HepG2 (cell line): ENCODE results near the gene ATP10A. TPM values are rescaled to one million over a fixed set of nuclear protein-coding genes. Genes with fewer than 3 reads are reported as not detected.
A peak's percentile ranks its signal among the peaks of the same experiment; 100 is the strongest.

Experiments
- ATAC-seq: fragments of 200-7000 bp; cut with Tn5 transposase; 3 replicates; pipeline ENCODE4 v1.9.1; 2020; ENCODE audit warnings: mild to moderate bottlenecking, moderate library complexity
- BruUV-seq: library from RNA; stranded (reverse); fragments of 400-500 nt; replicated peaks from 2 replicates; lab custom pipeline; 2021; lab: Mats Ljungman, UMichigan
- CTCF ChIA-PET: fragments of 300-600 bp; formaldehyde crosslinking; extraction: SDS; loops from one replicate; lab custom pipeline; 2021; ENCODE audit warnings: low total read pairs, inconsistent platforms, low intra/inter-chr PET ratio; lab: Yijun Ruan, JAX
- POLR2A ChIA-PET: fragments of 350-600 bp; sonication (Branson Sonifier 250); formaldehyde crosslinking; loops from one replicate; lab custom pipeline; 2020; ENCODE audit warnings: antibody characterized with exemption, inconsistent platforms; lab: Yijun Ruan, JAX
- DNase-seq: peaks from one replicate; pipeline ENCODE4 v3.0.0-alpha.2; 2015; ENCODE audit warnings: low spot score
- FAIRE-seq: peaks from 3 replicates; lab custom pipeline; 2011; peaks lifted over from hg19 to GRCh38; lab: Jason Lieb, UNC
- H2AFZ ChIP-seq: one replicate; pipeline ENCODE4 v1.6.1; 2011; ENCODE audit warnings: low read length, inconsistent platforms
- H3K27ac ChIP-seq: fragments of 300-600 bp; 3 replicates; pipeline ENCODE4 v1.8.0; 2011; ENCODE audit warnings: mixed run types, mild to moderate bottlenecking, mixed read lengths, low read length, inconsistent platforms; ENCODE audit not compliant: insufficient read depth; ENCODE audit errors: extremely low read length
- H3K27me3 ChIP-seq, 2 experiments: fragments of 200-600 bp in 1 of 2; 2 replicates in 1 of 2; 3 replicates in 1 of 2; pipeline versions ENCODE4 v1.6.0 to v1.8.0; 2011; ENCODE audit warnings: low read length in 2 of 2, mild to moderate bottlenecking in 2 of 2, moderate library complexity in 2 of 2, inconsistent platforms in 1 of 2; ENCODE audit not compliant: insufficient read depth in 2 of 2, control insufficient read depth in 1 of 2
- H3K36me3 ChIP-seq, 2 experiments: fragments of 200-600 bp in 1 of 2; replicated peaks in 1 of 2; 2 replicates in 1 of 2; 3 replicates in 1 of 2; pipeline versions ENCODE4 v1.5.1 to v1.8.0; 2011; ENCODE audit warnings: low read length in 2 of 2, inconsistent platforms in 1 of 2; ENCODE audit not compliant: insufficient read depth in 2 of 2, control insufficient read depth in 1 of 2
- H3K4me1 ChIP-seq: 2 replicates; pipeline ENCODE4 v1.5.1; 2012; ENCODE audit warnings: low read length, inconsistent platforms; ENCODE audit not compliant: insufficient read depth
- H3K4me2 ChIP-seq: 2 replicates; pipeline ENCODE4 v1.6.0; 2011; ENCODE audit warnings: low read depth, low read length, inconsistent platforms
- H3K4me3 ChIP-seq, 3 experiments: fragments of 200-600 bp in 1 of 3; sonication (generic), shearing (Covaris generic) in 1 of 3; replicated peaks in 1 of 3; 2 replicates each; pipeline ENCODE4 v1.5.1; 2011 to 2016; ENCODE audit warnings: low read length in 3 of 3, inconsistent platforms in 2 of 3, low read depth in 2 of 3, mild to moderate bottlenecking in 2 of 3, control low read depth in 1 of 3, mixed read lengths in 1 of 3; ENCODE audit not compliant: insufficient read depth in 1 of 3
- H3K79me2 ChIP-seq: one replicate; pipeline ENCODE4 v1.6.1; 2011; ENCODE audit warnings: low read length, inconsistent platforms; ENCODE audit not compliant: insufficient read depth
- H3K9ac ChIP-seq: 2 replicates; pipeline ENCODE4 v1.6.0; 2011; ENCODE audit warnings: mild to moderate bottlenecking, low read depth, low read length, inconsistent platforms; ENCODE audit not compliant: insufficient read depth
- H3K9me3 ChIP-seq: 2 replicates; pipeline ENCODE4 v1.5.1; 2012; ENCODE audit warnings: mild to moderate bottlenecking, low read length
- H4K20me1 ChIP-seq: 2 replicates; pipeline ENCODE4 v1.6.0; 2011; ENCODE audit warnings: inconsistent platforms, mild to moderate bottlenecking, low read length, moderate library complexity; ENCODE audit not compliant: insufficient read depth
- AKNA ChIP-seq: sonication (generic); formaldehyde crosslinking; IDR thresholded peaks from 2 replicates; pipeline ENCODE4 v1.4.0; 2020; ENCODE audit warnings: missing genetic modification reagents, borderline replicate concordance
- CREM ChIP-seq, 2 experiments: sonication (generic) in 1 of 2; formaldehyde crosslinking in 1 of 2; IDR thresholded peaks; 2 replicates each; pipeline versions ENCODE4 v1.4.0 to v1.6.1; 2016 to 2020; ENCODE audit warnings: antibody characterized with exemption in 1 of 2, mild to moderate bottlenecking in 1 of 2, missing genetic modification reagents in 1 of 2
- HNF1B ChIP-seq: sonication (generic); formaldehyde crosslinking; IDR thresholded peaks from 2 replicates; pipeline ENCODE4 v1.5.1; 2020; ENCODE audit warnings: mild to moderate bottlenecking, moderate library complexity, missing genetic modification reagents
- HNF4A ChIP-seq: sonication (generic); formaldehyde crosslinking; IDR thresholded peaks from 2 replicates; pipeline ENCODE4 v1.4.0; 2020; ENCODE audit warnings: missing genetic modification reagents
- RNF219 ChIP-seq: sonication (generic); formaldehyde crosslinking; IDR thresholded peaks from 2 replicates; pipeline ENCODE4 v1.5.0; 2020; ENCODE audit warnings: mild to moderate bottlenecking, missing genetic modification reagents
- SOX5 ChIP-seq: IDR thresholded peaks from 2 replicates; pipeline ENCODE4 v1.6.1; 2016; ENCODE audit warnings: borderline replicate concordance
- SOX6 ChIP-seq, 2 experiments: fragments of 450-650 bp in 1 of 2; sonication (generic) in 1 of 2; formaldehyde crosslinking in 1 of 2; IDR thresholded peaks; 2 replicates each; pipeline versions ENCODE4 v1.4.0 to v1.6.1; 2017 to 2020; ENCODE audit warnings: antibody characterized with exemption in 1 of 2, mild to moderate bottlenecking in 1 of 2, missing genetic modification reagents in 1 of 2
- YEATS4 ChIP-seq: sonication (generic); formaldehyde crosslinking; IDR thresholded peaks from 2 replicates; pipeline ENCODE4 v1.4.0; 2020; ENCODE audit warnings: missing genetic modification reagents, borderline replicate concordance
- ZNF121 ChIP-seq: sonication (generic); formaldehyde crosslinking; IDR thresholded peaks from 2 replicates; pipeline ENCODE4 v1.5.0; 2020; ENCODE audit warnings: mild to moderate bottlenecking, missing genetic modification reagents
- WGBS: methylation state at CpG from one replicate; pipeline ENCODE4 v1.1.6; 2017; ENCODE audit warnings: low lambda C conversion rate; 5-methylcytosine and 5-hydroxymethylcytosine counted together
- in situ Hi-C: cut with HindIII; loops from 2 replicates; pipeline ENCODE4 v1.10.0; 2017; ENCODE audit warnings: low pct_unique_long_range_greater_than_20kb; ENCODE audit not compliant: extremely low pct_ligation_motif_present
- intact Hi-C: fragments of 100-400 bp; cut with micrococcal nuclease; formaldehyde crosslinking; loops from one replicate; pipeline ENCODE4 v1.10.0; 2022; ENCODE audit not compliant: unreplicated experiment
- polyA plus RNA-seq, 8 experiments: library from polyadenylated mRNA; depleted of rRNA in 3 of 8; stranded (reverse) in 7 of 8; unstranded in 1 of 8; fragments of >200 nt; fragmentation: Illumina TruSeq in 4 of 8; extraction: Trizol in 4 of 8; gene quantifications; 2 replicates each; pipeline versions ENCODE4 v1.2.1 to v1.2.3, GENCODE V29; 2011 to 2016; ENCODE audit warnings: low read depth in 4 of 8, missing spikeins in 1 of 8, mixed read lengths in 1 of 8; ENCODE audit not compliant: insufficient read depth in 1 of 8
- total RNA-seq, 5 experiments: library from RNA; depleted of rRNA; stranded (reverse); fragments of >200 nt; fragmentation: Illumina TruSeq; extraction: Trizol; gene quantifications; 2 replicates each; pipeline ENCODE4 v1.2.3, GENCODE V29; 2016; ENCODE audit warnings: low read depth in 1 of 5

Gene ATP10A
- total and polyA plus RNA-seq, 2 of the 13 experiments (the other 11 are each of a cell fraction or from before 2014, with no cell fraction given): 0.58 to 4.2 TPM

GRCh38 chr15:25849157-25849921 lies 13.8 kb downstream of the ATP10A start:
- no peak overlapping the region for H3K27ac ChIP-seq
- 0 out of 2 replicates have a peak overlapping the region, but pooled peaks have one; percentile 3 for H3K9ac ChIP-seq
- no peaks in the 10 kb centered on the region for H3K79me2 ChIP-seq
- POLR2A ChIA-PET: no interaction called here
- intact Hi-C loops (no loop called here), in situ Hi-C loops (no loop called here)
- no peaks in the 10 kb centered on the region for H3K9me3 ChIP-seq
- H3K4me1 ChIP-seq: peaks cover 66% of the 10 kb centered on the region
- H3K27me3 ChIP-seq: no peaks in the 10 kb centered on the region; a peak in 1 of 5 replicates
- no peaks in the 10 kb centered on the region for H3K36me3 ChIP-seq
- ATAC-seq (peak; percentile 30), FAIRE-seq (no peak), DNase-seq (no peak)
- WGBS: 14% methylated on average over 11 of the region's 11 CpGs
- peak overlapping the region in 1 of 3 experiments; percentile 26; a peak in 1 of 6 replicates for H3K4me3 ChIP-seq
- H2AFZ ChIP-seq: no peak overlapping the region
- H4K20me1 ChIP-seq: no peaks in the 10 kb centered on the region
- BruUV-seq: no TSS peak
- CTCF ChIA-PET: no interaction called here
- H3K4me2 ChIP-seq: peak overlapping the region; percentile 75
- TF ChIP-seq HNF4A (CRISPR knock-in tag): peak; percentile 50; the same call in 1 of the 2 replicates
- TF ChIP-seq ZNF121 (CRISPR knock-in tag): no peak
- peak; percentile 11; the same call in 1 of the 2 replicates for TF ChIP-seq CREM (IDR thresholded peaks at IDR 0.05)
- TF ChIP-seq CREM (CRISPR knock-in tag; IDR thresholded peaks at IDR 0.05): no peak
- no peak for TF ChIP-seq AKNA
- no peak for TF ChIP-seq RNF219 (CRISPR knock-in tag)
- no peak for TF ChIP-seq HNF1B (CRISPR knock-in tag)
- TF ChIP-seq SOX5: 0 out of 2 replicates have a peak, but pooled peaks have one; percentile 24
- TF ChIP-seq YEATS4 (CRISPR knock-in tag): 0 out of 2 replicates have a peak, but pooled peaks have one; percentile 26
- TF ChIP-seq SOX6 (IDR thresholded peaks at IDR 0.05): no peak
- no peak for TF ChIP-seq SOX6 (CRISPR knock-in tag; IDR thresholded peaks at IDR 0.05)
